Measurements from ENCODE around the gene DCT. TPM values are rescaled to one million over a fixed set of nuclear protein-coding genes. Genes with fewer than 3 reads are reported as not detected.

The DCT gene
- total and polyA plus RNA-seq, 2 of the 8 experiments (the other 6 are each of a cell fraction or from before 2014, with no cell fraction given): 0.02 TPM; not detected in 1

DNA sequence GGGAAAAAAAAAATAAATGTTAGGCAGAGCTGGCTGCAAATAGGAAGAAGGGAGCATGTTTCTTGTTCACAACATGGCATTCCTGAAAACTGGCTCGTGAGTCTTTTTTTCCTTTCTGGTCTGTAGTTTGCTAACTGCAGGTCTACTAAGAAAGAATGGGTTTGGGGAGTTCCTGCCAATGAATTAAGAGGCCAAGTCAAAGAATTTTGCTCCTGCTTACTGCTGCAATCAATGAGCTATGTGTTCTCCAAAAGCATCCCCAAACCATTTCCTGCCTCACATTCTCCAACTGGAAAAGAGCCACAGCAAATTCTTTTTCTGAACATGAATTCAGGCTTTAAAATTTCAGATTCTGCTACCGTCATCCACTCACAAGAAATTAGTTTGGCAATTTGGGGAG, 88.6 kb downstream of the DCT start (continued):
- TF ChIP-seq, protein P1, sequence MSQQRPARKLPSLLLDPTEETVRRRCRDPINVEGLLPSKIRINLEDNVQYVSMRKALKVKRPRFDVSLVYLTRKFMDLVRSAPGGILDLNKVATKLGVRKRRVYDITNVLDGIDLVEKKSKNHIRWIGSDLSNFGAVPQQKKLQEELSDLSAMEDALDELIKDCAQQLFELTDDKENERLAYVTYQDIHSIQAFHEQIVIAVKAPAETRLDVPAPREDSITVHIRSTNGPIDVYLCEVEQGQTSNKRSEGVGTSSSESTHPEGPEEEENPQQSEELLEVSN (IDR thresholded peaks at IDR 0.05): no peak
- no peak for TF ChIP-seq TBP (IDR thresholded peaks at IDR 0.05; ENCODE audit: low read depth, low read length)
- no peak for TF ChIP-seq SP2 (IDR thresholded peaks at IDR 0.05; ENCODE audit: low read length)
- TF ChIP-seq FOSL1 (IDR thresholded peaks at IDR 0.05; ENCODE audit: insufficient read depth, low read depth, low read length): no peak
- TF ChIP-seq, protein P2, sequence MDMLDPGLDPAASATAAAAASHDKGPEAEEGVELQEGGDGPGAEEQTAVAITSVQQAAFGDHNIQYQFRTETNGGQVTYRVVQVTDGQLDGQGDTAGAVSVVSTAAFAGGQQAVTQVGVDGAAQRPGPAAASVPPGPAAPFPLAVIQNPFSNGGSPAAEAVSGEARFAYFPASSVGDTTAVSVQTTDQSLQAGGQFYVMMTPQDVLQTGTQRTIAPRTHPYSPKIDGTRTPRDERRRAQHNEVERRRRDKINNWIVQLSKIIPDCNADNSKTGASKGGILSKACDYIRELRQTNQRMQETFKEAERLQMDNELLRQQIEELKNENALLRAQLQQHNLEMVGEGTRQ (IDR thresholded peaks at IDR 0.05; ENCODE audit: low read length): no peak

All from H1 (cell line).